ENCODE measurements around the gene EGFR.

Gene EGFR

DNA sequence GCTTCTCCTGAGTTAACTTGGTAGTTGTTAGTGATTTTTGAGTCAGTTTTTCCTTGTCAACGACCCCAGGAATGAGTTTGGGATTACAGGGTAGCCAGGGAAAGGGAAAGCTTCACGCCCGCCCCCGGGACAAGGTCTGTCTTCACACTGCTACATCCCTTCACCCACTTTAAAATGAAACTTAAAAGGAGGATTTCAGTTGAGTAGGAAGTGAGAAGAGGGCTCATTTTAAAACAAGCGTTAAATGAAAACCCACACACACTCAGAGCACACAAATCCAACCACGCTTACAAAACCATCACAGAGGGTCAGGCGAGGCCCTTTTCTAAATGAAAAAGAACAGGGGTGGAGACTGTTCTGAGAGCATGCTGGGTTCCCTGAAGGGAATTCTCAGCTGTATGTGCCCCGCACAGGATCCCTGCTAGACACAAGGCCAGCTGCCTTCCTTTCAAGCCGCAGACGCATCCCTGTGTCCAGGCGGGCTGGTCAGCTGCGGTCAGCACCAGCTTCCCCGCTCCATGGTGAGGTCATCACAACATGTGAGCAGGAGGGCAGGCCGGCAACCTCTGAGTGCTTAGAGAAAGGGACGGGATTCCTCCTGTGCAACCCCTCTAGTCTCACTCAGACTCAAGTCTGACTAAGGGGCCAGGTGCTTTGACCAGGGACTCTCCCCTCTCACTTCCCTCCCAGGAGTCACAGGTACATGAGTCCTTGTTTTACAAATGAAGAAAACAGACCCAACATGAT, 111.8 kb downstream of the EGFR start:
- peak; percentile 27 to 70 for DNase-seq

DNA sequence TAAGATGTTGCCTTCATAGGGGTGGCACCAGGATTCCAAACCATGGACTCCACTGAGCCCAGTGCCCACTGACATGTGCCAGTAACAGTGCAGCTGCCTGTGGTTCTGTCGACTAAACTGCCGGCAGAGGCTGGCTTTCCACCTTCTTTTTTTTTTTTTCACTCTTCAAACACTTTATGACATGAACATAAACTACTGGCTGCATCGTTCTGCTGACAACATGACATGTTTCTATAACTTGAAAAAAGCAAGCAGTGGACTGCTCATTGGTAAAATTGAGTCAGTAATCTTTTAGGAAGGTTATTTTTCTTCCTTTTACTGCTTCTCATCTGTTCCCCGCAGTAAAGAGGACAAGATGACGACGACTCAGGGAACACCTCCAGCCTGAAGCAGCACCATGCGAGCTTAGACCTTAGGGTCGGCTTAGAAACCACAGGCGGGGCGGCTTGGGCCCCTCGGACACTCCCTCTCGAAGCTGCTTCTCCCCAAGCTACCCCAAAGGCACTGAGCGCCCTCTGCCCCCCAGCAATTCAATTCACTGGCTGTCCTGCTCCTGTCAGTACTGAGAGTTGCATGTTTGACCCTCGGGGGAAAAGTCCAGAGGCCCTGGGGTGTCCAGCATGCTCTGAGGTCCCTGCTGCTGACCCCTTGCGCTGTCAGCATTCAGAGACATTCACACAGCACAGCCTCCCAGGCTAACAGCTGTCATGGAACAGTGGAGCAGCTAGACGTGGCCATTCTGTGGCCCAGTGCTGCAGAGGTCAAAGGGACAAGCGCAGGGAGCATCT, 112.5 kb downstream of the EGFR start:
- no peak for DNase-seq

DNA sequence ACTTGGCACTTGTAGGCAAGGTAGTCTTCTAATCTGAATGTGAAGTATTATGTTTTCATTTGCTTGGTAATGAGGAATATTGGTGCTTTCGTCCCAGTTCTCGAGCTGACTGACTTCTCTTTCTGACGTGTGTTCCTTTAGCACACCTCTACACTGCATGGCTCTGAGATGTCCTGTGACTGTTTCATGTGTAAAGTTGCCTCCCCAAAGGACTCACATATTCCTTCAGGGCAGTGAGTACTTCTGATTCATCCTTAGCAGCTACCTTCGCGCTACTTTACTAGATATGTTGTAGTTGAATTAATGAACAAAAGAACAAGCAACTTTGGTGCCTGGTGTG, 113.7 kb downstream of the EGFR start:
- no peak for DNase-seq

DNA sequence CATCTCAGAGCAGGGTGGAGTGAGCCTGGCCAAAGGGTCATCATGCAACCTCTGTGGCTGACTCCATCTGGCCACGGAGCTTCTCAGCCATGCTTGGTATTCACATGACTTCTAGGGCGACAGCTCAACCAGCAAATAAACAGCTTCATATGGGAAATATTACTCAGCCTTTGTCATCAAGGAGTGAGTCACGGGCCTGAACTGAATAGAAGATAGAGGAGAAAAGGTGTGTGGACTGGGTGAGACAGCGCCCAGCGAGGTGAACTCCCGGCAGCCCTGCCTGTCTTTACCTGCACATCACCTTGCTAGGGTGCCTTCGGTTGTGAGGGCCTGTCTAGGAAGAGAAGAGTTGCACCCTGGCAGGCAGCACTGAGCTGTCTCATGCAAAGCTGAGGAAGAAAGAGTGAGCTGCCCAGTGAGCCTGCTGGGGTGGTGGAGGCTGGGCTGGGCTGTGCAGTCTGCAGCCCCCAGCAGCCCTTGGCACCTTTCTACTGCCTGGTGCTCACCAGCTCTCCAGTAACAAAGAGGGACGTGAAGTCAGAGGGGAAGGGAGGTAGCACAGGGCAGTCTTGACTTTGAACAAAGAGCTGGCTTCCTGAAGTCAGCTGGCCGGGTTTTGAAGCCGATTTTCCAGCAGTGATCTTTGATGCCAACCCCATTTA, 114.2 kb downstream of the EGFR start:
- DNase-seq: no peak

DNA sequence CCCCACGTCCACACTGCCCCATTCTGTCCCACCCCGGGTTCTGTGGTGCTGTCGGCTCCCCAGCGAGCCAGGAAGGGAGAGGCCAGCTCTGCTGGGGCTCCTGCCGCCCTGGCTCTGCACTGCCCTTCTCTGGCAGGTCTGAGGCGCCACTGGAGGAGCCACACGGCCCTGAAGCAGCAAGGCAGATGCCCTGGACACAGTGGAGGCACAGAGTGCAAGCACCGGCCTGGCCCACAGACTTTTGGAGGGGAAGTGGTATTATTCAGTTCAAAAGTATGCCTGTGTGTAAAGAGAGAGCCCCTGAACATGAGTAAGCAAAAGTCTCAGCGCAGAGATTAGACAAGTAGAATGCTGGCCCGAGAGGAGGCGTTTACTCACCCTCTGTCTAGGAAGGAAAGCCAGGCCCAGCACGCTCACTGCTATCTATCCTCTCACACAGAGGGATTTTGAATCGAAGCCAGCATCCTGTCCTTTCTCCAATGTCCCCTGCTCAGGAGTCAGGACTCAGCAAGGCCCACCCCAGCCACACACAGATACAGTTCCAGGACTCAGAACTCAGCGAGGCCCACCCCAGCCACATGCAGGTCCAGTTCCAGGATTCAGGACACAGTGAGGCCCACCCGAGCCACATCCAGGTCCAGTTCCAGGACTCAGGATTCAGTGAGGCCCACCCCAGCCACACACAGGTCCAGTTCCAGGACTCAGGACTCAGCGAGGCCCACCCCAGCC, 115.0 kb downstream of the EGFR start:
- peak; percentile 53 to 71 for DNase-seq

DNA sequence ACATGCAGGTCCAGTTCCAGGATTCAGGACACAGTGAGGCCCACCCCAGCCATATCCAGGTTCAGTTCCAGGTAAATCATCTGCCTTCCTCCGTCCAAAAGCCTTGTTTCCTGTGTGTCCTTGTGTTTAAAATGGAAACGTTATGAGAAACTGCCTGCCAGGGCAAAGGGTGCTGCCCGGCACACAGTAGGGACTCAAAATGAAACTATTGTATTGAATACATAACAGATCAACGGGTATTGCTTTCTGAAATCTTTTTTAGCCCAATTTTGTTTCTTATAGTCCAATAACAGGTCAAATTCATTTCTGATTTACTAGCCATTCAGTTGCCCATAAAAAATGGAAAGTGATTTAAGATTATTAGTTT, 115.5 kb downstream of the EGFR start:
- no peak for DNase-seq

DNA sequence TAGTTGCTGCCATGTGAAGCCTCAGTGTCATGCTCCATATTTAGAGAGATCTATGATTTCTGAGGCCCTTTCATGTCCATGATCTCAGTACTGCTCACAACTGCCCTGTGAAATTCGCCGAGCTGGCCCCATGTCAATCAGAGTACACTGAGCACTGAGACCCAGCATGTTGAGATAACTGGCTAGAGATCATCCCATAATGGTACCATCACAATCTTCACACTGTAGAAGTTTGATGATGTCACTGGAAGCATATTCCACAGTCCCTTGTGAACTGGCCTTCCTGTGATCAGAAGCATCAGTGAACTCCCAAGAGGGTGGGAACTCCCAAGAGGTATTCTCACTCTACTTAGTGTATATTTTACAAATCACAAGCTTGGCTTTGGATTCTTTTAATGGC, 116.0 kb downstream of the EGFR start:
- no peak for DNase-seq

DNA sequence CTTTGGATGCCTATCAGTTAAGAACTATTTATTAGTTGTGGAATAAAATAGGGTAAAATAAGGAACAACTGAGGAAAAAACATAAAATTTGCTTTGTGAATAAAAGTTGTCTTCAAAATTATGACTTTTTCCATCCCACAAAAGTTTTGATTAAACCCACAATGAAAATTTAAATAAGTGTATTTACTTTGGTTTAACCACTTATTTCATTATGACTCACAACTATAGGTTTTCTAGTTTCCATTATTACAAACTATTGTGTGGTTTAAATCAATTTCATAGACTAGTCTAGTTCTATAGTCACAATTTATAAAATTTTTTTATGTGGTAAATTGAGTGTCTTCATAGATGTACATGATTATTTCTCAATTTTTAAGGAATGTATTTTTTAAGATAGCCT, 116.6 kb downstream of the EGFR start:
- no peak for DNase-seq

DNA sequence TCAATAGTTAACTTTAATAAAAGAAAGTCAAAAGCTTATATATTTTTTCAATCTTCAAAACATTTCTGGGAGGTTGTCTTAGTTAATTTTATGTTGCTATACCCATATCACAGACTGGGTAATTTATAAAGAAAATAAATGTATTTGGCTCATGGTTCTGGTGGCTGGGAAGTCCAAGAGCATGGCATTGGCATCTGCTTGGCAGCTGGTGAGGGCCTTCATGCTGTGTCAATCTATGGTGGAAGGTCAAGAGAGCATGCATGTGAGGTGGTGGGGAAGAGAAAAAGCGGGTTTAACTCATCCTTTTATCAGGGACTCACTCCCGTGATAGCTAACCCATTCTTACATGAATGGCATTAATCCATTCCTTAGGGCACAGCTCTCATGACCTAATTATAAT, 119.8 kb downstream of the EGFR start:
- no peak for DNase-seq

DNA sequence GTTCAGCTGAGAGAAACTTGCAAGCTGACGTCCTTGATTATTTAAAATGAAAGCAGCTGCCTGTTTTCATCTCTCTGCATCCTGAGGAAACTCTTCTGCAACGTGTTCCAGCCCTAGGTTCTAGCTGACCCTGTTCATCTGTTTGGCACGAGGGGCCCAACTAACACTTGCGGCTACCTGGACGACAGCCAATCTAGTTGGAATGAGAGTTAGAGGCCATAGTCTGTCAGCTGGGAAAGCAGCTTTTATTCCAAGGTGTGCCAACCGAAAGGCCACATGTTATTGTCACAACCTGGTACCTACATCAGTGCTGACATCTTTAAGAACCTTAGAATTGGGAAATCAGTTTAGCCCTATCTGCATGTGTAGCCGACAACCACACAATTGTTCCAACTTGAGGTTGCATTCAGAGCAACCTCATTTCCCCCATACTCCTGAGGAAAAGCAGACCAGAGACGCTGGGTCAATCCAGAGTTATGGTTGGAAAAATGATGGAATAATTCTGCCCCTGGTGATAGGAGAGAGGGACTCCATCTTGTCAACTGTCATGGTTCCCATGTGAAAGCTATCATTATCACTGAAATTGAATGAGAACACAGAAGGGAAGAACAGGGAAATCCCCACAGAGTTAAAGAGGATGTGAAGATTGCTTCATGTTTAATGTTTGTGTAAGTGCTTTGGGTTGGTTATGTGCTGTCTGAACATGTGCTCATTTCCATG, 121.6 kb downstream of the EGFR start:
- no peak for DNase-seq

DNA sequence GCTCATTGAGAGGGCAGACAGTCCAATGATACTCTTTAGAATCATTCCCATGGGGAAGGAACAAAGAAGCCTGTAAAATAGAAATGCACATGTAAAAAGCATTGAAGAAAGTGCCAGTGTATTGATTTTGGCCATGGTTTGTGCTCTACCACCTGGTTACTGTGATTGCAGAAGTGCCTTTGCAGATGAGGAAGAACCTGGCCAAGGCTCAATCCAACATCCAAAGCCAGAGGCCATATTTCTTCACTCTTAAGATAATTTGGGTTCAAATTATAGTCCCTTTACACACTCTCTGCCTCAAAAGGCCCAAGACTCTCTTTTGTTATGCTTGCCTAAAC, 122.1 kb downstream of the EGFR start:
- no peak for DNase-seq

DNA sequence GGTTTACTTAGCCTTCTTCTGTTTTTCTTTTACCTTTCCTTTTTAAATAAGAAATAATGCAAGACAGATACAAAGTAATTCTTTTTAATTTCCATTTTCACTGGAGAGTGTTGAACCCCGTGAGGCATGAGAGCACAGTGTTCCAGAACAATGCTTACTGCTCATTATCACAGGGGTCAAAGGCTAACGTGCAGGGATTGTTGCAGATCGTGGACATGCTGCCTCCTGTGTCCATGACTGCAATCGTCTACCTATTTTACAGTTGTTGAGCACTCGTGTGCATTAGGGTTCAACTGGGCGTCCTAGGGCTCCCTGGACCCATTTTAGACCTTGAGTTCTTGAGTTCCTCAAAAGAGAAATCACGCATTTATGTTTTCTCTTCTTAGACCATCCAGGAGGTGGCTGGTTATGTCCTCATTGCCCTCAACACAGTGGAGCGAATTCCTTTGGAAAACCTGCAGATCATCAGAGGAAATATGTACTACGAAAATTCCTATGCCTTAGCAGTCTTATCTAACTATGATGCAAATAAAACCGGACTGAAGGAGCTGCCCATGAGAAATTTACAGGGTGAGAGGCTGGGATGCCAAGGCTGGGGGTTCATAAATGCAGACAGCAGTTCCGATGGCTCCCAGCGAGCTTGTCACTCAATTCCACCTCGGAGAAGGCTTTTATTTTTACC, 124.2 kb downstream of the EGFR start:
- DNase-seq: no peak

DNA sequence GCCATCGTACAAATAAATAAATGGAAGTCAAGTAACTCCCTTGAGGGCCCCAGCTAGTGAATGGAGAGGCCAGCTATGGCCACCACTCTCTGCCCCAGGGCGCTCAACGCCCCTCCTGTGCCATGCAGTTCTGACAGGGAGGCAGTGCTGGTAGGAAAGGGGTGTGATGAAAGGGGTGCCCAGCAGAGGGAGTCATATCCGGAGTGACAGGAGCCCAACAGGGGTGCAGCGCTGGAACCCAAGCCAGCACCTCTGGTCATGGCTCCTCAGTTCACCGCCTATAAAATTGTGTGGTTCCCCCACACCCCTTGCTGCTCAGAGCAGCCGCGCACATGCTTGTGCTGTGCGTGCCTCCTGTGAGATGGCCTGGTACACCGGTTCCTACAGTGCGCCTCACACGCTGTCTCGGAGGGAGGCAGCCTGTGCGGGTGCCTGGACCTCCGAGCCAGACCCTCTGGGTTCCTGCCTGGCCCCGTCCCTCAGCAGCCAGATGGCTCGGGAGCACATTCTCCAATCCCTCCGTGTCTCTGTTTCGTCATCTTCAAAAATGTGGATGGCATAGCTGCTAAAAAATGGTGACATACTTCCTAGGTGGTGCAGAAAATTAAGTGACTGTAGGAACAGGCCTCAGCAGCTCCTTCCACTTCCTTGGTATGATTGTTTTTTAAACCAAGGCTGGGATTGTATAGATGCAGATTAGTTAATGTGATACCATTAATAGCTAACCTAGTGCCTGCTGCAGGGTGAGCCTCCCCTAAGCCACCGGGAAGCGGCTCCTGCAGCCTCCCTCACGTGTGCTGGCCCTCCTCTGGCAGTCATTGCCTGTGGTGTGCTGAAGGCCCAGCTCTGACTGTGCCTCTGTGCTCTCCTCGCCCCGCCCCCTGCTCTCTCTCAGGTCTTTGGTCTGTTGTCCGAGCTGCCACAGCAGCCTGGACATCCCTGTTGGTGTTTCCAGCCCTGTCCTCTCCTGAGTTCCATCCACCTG, 125.8 kb downstream of the EGFR start:
- DNase-seq: no peak

DNA sequence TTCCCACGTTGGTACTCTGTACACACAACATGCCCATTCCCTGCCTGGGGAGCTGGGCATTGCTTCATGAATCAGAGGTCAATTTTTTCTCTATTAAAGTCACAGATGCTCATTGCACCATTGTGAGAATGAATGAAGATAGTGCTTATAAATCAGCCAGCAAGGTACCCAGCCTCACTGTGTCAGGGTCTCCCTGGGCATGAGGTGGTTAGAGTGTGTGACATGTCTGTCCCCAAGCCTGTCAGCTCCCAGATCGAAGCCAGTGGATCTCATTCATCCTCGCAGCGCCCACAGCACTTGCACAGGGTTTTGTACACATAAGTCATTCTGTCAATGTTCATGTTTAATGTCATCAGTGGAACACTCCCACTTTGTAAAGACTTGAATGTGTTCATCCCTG, 126.8 kb downstream of the EGFR start:
- DNase-seq: no peak

DNA sequence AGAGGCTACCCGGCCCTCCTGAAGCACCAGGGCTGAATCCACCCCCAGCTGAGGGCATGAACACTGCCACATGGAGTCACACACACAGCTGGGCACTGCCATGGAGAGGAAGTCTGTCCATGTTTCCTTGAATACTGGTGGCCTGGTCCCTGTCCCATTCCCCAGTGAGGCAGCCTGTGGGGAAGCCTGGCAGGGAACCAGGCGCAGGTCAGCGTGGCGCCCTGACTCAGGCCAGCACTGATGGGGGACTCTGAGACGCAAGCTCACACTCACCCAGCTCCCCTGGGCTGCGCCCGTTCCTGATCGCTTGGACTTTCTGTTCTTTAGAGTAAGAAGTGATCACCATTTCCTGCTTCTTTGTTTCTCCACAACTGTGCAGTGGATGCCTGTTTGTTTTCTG, 128.3 kb downstream of the EGFR start:
- no peak for DNase-seq

DNA sequence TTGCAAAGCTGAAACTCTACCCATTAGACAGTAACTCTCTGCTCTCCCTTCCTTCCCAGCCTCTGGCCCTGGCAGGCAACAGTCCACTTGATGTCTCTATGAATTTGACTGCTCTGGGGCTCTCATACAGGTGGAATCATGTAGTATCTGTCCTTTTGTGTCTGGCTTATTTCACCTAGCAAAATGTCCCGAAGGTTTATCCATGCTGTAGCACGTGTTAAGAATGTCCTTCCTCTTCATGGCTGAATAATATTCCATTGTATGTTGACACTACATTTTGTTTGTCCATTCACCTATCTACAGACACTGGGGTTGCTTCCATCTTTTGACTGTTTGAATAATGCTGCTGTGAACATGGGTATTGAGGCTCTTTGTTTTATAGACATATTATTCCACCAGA, 128.9 kb downstream of the EGFR start:
- no peak for DNase-seq

DNA sequence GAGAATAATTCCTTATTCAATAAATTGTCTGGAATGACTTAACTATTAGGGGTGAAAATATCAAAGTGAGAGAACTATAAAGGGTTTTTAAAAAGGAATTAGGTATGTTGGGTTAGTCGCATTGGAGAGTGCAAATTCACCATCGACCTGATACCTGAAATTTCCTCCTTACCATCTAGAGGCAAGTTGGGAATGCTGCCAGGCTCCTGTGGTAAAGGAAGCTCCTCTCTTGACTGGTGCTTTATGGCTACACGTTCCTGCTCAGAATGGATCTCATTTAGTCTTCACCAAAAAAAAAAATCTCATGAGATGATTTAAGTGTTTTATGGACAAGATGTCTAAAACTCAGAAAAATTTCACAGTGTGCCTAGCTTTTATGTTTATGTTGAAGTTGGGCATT, 129.8 kb downstream of the EGFR start:
- no peak for DNase-seq

DNA sequence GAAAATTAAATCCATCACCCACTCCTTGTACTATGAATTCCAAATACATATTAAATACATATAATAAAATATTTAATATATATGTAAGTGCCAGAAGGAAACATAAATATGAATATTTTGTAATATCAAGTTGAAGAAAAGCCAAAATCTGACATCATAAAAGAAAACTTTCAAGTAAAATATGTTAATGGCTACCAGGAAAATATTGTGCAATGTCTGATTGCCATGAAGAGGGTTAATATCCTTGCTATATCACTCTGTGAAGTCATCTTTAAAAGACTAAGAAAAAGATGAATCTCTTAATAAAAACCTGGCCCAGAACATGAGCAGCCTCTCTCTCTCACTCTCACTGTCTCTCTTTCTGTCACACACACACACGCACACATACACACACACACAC, 130.2 kb downstream of the EGFR start:
- no peak for DNase-seq

DNA sequence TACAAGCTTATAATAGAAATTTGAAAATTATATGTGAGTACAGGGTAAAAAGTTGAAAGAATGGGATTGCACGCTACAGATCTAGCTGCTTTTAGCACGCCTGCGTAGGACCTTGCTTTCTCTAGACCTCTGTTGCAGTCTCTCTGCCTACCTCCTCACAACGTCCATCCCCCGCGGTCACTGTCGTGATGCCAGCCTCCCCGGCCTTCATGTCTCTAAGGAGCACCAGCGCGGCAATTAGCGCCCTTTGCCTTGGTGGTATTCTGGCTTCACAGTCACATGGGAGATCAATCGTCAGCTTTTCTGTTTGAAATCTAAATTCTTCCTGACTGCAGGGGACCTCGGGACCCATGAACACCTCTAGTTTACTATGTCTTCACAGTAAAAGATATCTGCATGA, 131.3 kb downstream of the EGFR start:
- DNase-seq: no peak

DNA sequence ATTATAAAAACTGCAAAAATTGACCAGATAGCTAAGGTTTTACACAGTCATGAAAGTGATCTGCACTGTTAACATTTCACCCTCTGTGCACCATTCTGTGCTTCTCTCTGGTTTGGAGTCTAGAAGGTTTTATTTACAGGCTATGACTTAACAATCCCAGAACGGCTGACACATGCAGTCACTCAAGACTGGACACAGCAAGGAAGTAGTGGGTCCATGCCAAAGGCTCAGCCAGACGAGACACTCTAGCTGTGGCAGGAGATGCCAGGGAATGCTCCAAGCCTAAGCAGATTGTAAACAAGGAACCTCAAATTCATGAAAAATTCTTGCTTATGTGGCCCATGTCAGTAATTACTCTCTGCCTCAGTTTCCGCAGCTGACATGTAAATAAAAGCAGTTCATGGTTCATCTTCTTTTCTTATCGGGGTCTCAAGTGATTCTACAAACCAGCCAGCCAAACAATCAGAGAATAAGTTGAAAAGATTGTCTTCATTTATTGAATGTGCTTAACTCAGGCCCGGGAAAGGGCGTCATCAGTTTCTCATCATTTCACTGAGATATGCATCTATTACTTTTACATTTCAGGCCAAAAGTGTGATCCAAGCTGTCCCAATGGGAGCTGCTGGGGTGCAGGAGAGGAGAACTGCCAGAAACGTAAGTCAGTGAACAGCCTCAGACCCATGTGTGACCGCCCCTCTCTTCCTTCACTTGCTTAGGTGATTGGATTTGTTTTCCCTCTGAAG, 132.1 kb downstream of the EGFR start:
- no peak for DNase-seq

Measured in SHP77 (cell line).